Activated naive CD4-positive, alpha-beta T cell treated with anti-CD3 and anti-CD28 coated beads, Interleukin-2, amount 50 U/mL, for 24 hours (primary cell): ENCODE measurements around the gene PTPN14.

Source experiments
- H3K27ac Mint-ChIP-seq: one replicate; pipeline ENCODE4 v1.8.0; 2021; ENCODE audit warnings: mild to moderate bottlenecking, mixed read lengths
- H3K27me3 Mint-ChIP-seq: one replicate; pipeline ENCODE4 v1.8.0; 2021; ENCODE audit warnings: mixed read lengths
- H3K36me3 Mint-ChIP-seq: one replicate; pipeline ENCODE4 v1.8.0; 2021; ENCODE audit warnings: mixed read lengths
- H3K4me1 Mint-ChIP-seq: one replicate; pipeline ENCODE4 v1.8.0; 2021; ENCODE audit warnings: mixed read lengths
- H3K4me3 Mint-ChIP-seq: one replicate; pipeline ENCODE4 v1.8.0; 2021; ENCODE audit warnings: mild to moderate bottlenecking, mixed read lengths
- H3K9me3 Mint-ChIP-seq: one replicate; pipeline ENCODE4 v1.8.0; 2021; ENCODE audit warnings: mixed read lengths

The PTPN14 gene

DNA sequence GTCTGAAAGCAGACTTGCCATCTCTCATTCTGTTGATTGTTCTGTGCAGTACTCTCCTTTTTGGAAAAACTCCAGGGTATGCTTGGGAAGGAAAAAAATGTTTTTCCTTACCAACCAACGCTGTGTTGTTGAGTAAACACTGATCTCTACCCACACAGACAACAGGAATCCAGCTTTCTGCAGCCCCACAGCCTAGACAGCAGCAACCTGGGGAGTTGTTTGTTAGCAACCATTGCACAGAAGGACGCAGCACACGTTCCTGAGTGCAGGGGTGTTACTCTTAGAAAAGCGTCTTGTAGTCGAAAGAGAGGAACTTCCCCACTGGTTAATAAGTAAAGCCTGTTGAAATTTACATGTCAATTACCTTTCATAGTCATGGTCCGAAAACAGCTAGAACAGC lies 213.9 kb downstream of the PTPN14 start:
- Mint-ChIP-seq H3K9me3 (no peaks in the 10 kb centered on the region), H3K36me3 (peaks cover 21% of the 10 kb centered on the region), H3K27ac (no peak overlapping the region), H3K4me3 (no peak overlapping the region), H3K4me1 (no peaks in the 10 kb centered on the region), H3K27me3 (no peaks in the 10 kb centered on the region)

DNA sequence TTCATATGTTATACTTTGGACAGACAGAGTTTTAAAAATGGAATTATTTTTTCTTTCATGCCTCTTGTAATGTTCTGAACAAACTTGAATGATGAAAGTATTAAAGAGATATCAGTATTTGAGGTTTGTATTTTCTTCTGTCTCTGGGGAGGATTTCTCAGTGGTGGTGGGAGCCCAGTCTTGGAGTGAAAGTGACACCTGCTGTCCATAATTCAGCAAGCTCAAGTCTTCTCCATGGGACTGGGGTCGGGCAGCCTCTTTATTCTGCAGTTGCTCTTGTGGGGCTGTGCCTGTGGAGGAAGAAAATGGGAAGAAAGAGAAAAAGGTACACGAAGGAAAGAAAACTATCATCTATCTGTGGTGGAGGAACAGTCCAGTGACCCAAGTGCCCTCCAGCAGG lies 214.4 kb downstream of the PTPN14 start:
- H3K36me3 Mint-ChIP-seq: peaks cover 16% of the 10 kb centered on the region
- H3K9me3 Mint-ChIP-seq: no peaks in the 10 kb centered on the region
- H3K27ac Mint-ChIP-seq: no peak overlapping the region

DNA sequence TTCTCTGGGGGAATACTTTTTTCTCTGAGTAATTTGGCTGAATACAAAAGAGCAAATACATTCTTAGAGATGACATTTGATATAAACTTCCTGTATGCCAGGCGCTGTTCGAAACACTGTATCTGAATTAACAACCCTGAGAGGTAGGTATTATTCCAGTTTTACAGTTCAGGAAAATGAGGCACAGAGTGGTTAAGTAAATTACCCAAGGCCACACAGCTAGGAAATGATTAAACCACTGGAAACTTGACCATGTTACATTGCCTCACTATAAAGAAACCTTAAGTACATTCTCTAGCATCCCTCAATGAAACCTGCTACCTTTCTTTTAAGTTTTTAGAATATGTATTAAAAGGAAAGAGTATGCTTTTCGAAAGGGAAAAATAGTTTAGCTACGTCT lies 215.8 kb downstream of the PTPN14 start:
- Mint-ChIP-seq H3K27me3 (no peaks in the 10 kb centered on the region), H3K9me3 (no peaks in the 10 kb centered on the region), H3K4me1 (no peaks in the 10 kb centered on the region), H3K36me3 (peaks cover 14% of the 10 kb centered on the region), H3K4me3 (no peak overlapping the region), H3K27ac (no peak overlapping the region)

More for the DNA sequence above, 214.4 kb downstream of the PTPN14 start:
- Mint-ChIP-seq H3K27me3 (no peaks in the 10 kb centered on the region), H3K4me3 (no peak overlapping the region), H3K4me1 (no peaks in the 10 kb centered on the region)

- Mint-ChIP-seq H3K4me1 (no peaks in the 10 kb centered on the region), H3K36me3 (peaks cover 11% of the 10 kb centered on the region), H3K9me3 (no peaks in the 10 kb centered on the region)
Observed at GRCh38 chr1:214332946-214333798, 218.2 kb downstream of the PTPN14 start.

DNA sequence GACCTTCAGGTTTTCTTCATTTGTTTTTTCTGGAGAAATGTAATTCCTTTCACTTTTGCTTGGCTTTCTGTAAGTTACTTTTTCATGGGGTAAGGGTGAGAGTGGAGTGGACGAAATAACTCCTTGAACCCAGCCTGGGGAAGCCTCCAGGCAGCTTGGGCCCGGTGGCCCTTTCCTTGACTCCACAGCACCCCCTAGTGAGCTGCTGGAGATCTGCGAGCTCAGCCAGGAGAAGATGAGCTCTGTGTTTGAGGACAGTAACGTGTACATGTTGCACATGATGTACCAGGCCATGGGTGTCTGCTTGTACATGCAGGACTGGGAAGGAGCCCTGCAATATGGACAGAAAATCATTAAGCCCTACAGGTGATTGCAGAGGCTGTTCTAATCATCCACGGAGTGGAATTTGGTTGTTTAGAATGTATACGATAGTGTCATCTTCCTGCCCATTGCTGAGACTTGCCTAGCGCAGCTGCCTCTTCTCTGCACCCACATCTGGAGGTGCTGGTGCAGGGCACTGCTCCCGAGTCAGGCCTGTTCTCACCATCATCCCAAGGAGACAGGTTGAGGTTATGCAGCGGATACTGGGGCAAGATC lies 219.5 kb downstream of the PTPN14 start:
- Mint-ChIP-seq H3K27me3 (no peaks in the 10 kb centered on the region), H3K36me3 (peaks cover 7% of the 10 kb centered on the region), H3K27ac (no peak overlapping the region), H3K4me3 (no peak overlapping the region), H3K9me3 (no peaks in the 10 kb centered on the region), H3K4me1 (no peaks in the 10 kb centered on the region)

More at GRCh38 chr1:214332946-214333798, 218.2 kb downstream of the PTPN14 start:
- Mint-ChIP-seq H3K27ac (no peak overlapping the region), H3K27me3 (no peaks in the 10 kb centered on the region), H3K4me3 (no peak overlapping the region)

- no peaks in the 10 kb centered on the region for H3K27me3 Mint-ChIP-seq
- peaks cover 7% of the 10 kb centered on the region for H3K36me3 Mint-ChIP-seq
- no peak overlapping the region for H3K27ac Mint-ChIP-seq
- no peaks in the 10 kb centered on the region for H3K9me3 Mint-ChIP-seq
- H3K4me3 Mint-ChIP-seq: no peak overlapping the region
- no peaks in the 10 kb centered on the region for H3K4me1 Mint-ChIP-seq
Observed at GRCh38 chr1:214331180-214331579, 220.2 kb downstream of the PTPN14 start.

DNA sequence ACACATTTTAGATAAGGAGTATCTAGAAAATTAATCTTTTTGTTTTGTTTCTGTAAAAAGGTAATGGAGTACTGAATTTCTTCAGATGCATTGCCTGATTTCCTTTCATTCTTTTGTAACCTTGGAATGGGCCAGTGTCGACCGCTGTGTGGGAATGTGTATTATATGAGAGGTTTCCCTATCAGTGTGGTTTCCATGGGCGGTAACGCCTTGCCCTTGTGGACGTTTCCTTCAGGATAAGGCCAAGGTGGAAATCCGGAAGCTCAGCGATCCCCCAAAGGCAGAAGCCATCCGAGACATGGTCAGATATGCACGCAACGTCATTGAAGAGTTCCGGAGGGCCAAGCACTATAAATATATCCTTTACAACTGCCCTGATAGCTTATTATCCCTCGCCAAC lies 220.7 kb downstream of the PTPN14 start:
- Mint-ChIP-seq H3K4me3 (no peak overlapping the region), H3K27ac (no peak overlapping the region), H3K36me3 (peaks cover 7% of the 10 kb centered on the region), H3K27me3 (no peaks in the 10 kb centered on the region), H3K4me1 (no peaks in the 10 kb centered on the region), H3K9me3 (no peaks in the 10 kb centered on the region)

DNA sequence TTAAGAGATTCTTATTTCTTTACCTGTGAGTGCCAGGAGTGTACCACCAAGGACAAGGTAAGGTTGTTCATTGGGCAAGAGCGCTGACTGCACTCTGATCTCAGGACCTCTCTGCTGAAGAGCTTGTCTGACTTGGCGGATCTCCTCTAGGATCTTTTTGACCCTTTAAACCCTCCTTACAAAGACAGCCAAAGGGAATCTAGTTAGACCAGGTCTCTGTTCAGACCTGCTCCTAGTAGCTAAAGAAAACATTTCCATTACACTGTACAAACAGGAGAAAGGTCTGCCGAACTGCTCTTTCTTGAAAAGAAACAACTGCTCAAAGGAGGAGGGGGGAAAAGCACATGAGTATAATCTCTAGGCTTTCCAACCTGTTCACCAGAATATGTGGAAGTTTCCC lies 221.2 kb downstream of the PTPN14 start:
- Mint-ChIP-seq H3K9me3 (no peaks in the 10 kb centered on the region), H3K4me1 (no peaks in the 10 kb centered on the region), H3K4me3 (no peak overlapping the region), H3K36me3 (peaks cover 5% of the 10 kb centered on the region), H3K27ac (no peak overlapping the region), H3K27me3 (no peaks in the 10 kb centered on the region)

GRCh38 chr1:214329470-214330220 lies 221.8 kb downstream of the PTPN14 start:
- Mint-ChIP-seq H3K27ac (no peak overlapping the region), H3K9me3 (no peaks in the 10 kb centered on the region), H3K27me3 (no peaks in the 10 kb centered on the region), H3K4me3 (no peak overlapping the region), H3K4me1 (no peaks in the 10 kb centered on the region), H3K36me3 (peaks cover 3% of the 10 kb centered on the region)

DNA sequence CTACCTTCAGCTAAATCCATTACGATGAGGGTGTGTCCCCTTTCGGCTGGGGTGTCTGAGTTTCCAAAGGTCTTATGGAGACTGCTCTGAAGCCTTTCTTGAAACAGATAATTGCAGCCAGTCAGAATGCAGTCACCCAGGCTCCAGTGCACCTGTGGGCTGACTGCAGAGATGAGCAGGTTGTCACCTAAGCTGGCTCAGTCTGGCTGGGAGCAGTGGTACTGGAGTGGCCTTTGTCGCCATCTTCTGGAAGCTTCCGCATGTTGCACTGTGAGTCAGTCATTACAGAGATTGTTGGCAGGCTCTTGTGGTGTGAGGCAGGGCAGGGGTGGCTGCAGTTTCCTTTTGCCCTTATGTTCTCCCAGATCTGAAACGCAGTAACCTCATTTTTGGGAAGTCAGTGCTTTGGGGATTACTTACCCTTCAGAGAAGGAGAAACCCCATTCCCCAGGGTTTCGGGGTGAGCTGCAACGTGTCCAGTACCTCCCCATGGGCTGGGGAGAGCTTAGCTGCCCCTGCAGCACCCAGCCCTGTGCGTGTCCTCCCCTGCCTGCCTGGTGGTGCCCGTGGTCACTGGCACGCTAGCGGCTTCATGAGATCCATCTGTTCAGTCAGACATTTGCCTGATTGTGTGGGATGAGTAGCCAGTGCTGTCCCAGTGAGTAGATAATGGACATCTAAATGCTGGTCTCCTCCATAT lies 222.5 kb downstream of the PTPN14 start:
- H3K27ac Mint-ChIP-seq: no peak overlapping the region
- no peaks in the 10 kb centered on the region for H3K4me1 Mint-ChIP-seq
- no peak overlapping the region for H3K4me3 Mint-ChIP-seq
- H3K36me3 Mint-ChIP-seq: peaks cover 3% of the 10 kb centered on the region
- no peaks in the 10 kb centered on the region for H3K27me3 Mint-ChIP-seq
- H3K9me3 Mint-ChIP-seq: no peaks in the 10 kb centered on the region

GRCh38 chr1:214327514-214327913 lies 223.9 kb downstream of the PTPN14 start:
- Mint-ChIP-seq H3K36me3 (peaks cover 3% of the 10 kb centered on the region), H3K4me3 (no peak overlapping the region), H3K27ac (no peak overlapping the region), H3K27me3 (no peaks in the 10 kb centered on the region), H3K4me1 (no peaks in the 10 kb centered on the region), H3K9me3 (no peaks in the 10 kb centered on the region)

GRCh38 chr1:214326406-214326805 lies 225.0 kb downstream of the PTPN14 start:
- Mint-ChIP-seq H3K36me3 (no peaks in the 10 kb centered on the region), H3K27ac (no peak overlapping the region), H3K4me1 (no peaks in the 10 kb centered on the region)

GRCh38 chr1:214324896-214325800 lies 226.3 kb downstream of the PTPN14 start:
- no peaks in the 10 kb centered on the region for H3K27me3 Mint-ChIP-seq
- H3K36me3 Mint-ChIP-seq: no peaks in the 10 kb centered on the region
- H3K9me3 Mint-ChIP-seq: no peaks in the 10 kb centered on the region
- no peak overlapping the region for H3K27ac Mint-ChIP-seq
- H3K4me1 Mint-ChIP-seq: no peaks in the 10 kb centered on the region
- no peak overlapping the region for H3K4me3 Mint-ChIP-seq

More at GRCh38 chr1:214326406-214326805, 225.0 kb downstream of the PTPN14 start:
- Mint-ChIP-seq H3K9me3 (no peaks in the 10 kb centered on the region), H3K27me3 (no peaks in the 10 kb centered on the region), H3K4me3 (no peak overlapping the region)

- Mint-ChIP-seq H3K9me3 (no peaks in the 10 kb centered on the region), H3K36me3 (peaks cover 8% of the 10 kb centered on the region), H3K4me1 (no peaks in the 10 kb centered on the region), H3K4me3 (no peak overlapping the region), H3K27ac (no peak overlapping the region), H3K27me3 (no peaks in the 10 kb centered on the region)
Observed at GRCh38 chr1:214321705-214322453, 229.5 kb downstream of the PTPN14 start.
